ENCODE measurements around the gene RAB3C.

Gene RAB3C

DNA sequence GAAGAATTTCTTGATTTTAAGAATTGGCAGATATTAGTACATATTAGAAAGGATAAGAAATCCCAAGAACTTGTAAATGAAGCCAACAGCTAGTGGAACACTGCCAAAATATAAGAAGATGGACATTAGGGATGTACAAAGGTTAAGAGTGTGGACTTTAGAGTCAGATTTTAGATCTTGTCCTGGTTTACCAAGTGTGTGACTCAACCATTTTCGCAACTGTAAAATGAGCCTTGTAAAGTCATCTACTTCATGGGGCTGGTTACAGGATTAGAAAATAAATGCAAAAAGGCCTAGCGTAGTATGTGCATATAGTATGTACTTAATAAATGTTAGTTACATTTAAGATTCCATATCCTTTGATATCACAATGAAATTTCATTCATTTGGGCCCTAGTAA, 260.0 kb downstream of the RAB3C start:
- DNase-seq: no peak

DNA sequence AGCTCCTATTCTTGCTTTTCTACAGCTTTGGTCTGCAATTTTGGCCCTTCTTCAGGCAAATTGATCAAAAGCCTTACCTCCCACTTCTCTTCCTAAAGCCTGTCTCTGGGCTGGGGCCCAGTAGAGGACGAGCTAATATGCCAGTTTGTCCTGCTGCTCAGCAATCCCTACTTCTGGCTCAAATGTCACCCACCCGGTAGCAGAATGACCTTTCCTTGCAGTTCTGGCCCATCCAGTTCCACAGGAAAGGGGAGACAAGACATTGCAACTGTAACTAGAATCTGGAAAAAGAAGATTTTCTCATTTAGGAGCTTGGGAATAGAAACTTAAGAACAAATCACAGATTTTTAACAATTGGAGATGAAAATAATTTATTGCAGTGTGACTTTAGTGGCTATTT, 261.5 kb downstream of the RAB3C start:
- DNase-seq: no peak

DNA sequence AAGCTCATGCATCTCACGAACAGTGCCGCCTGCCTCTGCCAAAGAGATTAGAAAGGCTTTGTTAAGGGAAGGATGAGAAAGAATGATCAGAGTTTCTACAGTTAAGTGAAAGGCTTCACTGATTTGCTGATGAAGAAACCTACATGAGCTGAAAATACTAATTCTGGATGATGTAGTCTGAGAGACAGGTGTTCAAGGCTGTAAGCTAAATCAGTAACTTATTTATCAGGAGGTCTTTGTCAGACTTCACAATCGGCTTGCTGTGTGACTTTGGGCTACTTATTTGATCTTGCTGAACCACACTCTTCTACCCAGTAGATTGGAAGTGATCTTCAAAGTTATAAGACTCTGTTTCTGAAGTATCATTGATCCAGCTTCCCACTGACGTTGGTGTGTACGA, 264.2 kb downstream of the RAB3C start:
- no peak for DNase-seq

DNA sequence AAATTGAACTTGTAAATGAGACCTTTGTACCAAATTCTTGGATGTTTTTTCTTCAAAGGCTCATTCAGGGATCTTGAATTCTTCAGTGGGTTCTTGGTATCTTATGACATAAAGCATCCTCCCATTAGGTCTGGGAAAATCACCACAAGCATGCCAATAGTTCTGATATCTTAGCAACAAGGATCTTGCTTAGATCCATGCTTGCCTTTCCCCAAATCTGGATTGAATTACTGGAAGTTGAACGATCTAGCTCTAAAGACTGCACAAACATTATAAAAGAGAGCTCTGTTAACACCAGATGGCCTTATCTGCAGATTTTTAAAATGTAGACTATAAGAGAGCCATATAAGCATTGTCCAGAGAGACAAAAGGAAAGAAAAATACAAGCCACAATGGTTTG, 266.3 kb downstream of the RAB3C start:
- DNase-seq: no peak

DNA sequence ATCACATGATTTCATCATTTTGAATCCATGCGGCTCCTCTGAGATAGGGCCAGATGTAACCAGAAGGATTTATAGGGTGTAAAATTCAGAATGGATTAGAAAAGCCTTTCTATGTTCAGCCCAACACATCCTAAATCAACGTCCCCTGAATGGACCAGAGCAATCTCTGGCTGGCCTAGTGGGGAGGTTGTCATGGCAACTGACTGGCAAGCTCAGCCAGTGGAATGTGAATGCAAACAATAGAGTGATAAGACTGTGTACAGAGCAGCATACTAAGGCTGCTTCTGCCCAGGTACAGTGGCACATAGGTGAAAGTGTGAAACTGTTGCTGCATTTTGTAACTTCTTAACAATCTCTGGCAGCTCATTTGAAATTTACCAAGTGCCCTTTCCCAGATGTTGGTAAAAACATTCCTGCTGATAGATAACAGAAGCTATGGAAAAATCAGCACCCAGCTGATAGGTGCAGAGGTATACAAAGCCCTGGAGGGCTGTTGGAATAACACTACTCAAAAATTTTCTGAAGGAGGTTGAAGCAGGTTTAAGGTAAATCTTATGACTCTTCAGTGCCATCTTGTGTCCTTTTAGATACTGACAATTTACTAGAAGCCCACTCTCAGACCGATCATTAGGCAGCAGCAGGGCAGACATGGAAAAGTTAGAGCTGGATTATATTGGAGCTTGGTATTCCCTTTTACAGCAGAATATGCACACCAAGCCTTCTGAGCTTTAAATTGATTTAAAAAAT, 267.2 kb downstream of the RAB3C start:
- no peak for DNase-seq

DNA sequence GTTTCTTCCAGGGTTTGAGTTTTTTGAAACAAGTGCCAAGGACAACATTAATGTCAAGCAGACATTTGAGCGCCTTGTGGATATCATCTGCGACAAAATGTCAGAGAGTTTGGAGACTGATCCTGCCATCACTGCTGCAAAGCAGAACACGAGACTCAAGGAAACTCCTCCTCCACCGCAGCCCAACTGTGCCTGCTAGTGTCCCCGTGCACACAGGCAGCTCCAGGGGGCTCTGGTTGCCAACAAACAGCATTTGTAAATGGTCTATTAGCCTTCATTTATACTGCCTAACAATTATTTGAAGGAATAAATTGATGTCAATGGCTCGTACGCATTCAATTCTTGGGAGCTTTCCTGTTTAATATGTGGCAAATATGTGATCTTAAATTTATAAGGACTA, 268.3 kb downstream of the RAB3C start:
- no peak for DNase-seq

DNA sequence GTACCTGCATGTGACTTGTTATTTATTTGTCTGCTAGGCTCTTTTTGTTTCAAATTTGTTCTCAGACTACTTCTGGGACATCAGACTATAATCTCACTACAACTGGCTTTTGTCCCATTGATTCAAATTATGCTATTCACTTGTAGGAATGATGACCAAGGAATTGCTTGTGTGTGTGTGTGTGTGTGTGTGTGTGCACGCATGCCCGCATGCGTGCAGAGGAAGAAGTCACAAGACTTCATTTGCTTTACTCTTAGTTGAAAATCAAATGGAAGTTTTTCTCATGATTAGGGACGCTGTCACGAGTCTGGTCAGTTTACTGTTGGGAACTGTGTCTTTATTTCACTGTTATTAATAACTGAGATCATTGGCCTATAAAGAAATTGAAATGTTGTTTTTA, 268.7 kb downstream of the RAB3C start:
- DNase-seq: no peak

DNA sequence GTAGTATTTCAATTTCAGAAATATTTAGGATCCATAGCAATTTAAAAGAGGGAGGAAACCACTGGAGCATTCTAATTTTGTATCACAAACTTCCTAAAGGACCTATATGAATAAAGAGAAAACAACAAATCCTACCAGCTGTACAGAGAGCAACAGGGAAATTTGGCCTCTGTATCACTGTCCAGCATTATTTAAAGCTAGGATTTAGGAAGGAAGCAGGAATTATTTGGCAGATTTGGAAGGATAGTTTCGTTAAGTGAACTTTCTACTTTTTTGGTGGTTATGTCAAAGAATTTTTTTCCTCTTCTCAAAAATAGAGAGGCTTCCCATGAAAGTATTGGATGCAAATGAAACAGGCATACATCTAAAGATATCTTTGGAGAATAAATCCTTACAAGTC, 269.7 kb downstream of the RAB3C start:
- no peak for DNase-seq

DNA sequence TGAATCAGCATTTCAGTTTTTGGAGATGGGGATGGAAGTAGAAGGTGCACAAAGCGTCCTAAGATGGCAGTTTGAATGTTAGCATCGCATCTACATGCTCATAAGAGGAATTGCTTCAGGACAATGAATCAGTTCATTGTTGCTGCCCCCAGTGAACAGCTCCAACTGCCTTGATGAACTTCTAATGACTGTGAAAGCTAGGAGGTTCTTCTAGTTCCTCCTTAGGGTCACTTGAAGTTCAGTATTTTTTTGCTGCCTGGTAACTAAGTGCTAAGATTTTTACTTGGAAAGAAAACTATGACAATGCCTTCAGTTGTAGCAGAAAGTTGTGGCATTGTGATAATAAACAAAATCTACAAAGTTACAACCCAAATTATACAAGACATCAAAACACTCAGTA, 271.6 kb downstream of the RAB3C start:
- DNase-seq: no peak

DNA sequence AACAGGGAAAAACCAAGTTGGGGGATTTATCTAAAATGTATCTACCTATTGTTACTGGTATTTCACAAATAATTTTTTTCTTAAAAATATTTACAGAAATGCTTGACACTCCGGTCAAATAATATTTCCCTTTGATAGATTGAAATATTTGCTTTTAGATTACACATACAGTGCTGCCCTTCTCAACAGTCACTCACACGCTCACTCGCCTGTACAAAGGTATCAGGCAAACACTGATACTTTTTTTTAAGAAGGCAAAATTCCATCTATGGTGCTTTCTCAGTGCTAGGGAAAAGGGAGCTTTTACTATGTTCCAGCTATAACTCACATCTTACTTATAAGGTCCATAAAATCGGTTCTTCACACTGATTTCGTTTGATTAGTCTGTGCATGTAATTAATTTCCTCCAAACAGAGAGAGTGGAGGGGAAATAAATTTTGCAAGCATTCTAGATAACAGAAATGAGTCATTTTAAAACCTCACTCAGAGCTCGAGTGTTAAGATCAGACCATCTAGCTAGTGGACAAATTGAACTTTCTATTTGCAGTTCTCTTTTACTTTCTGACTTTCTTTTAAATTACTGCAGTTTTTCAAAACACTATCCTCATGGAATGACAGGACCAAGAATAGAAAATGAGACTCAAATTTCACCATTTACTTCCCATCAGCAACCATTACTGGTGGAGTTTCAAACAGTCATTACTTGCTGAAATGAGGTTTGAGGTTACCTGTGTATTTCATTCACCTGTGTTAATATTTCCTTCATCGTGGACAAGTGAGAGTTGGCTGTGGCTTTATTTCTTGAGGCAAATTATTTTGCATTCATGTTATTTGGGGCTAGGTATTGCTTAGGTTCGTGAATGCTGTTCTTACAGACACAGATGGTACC, 273.2 kb downstream of the RAB3C start:
- no peak for DNase-seq

DNA sequence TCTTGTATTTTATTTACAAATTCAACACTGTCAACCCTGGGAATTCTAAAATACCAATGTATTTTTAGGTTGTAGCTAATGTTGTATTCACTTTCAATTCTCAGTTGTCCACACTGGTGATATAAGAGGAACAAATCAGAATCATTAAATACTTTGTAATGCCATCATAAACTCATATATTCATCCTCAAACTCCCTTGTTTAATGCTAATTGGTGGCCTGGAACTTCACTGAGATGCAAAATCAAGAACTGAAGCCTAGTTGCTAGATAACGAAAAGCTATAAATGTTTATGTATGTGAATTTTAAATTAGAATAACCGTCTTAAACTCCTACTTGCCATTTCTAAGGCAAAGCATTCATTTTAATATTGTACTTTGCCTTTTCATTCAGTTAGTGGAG, 274.7 kb downstream of the RAB3C start:
- no peak for DNase-seq

DNA sequence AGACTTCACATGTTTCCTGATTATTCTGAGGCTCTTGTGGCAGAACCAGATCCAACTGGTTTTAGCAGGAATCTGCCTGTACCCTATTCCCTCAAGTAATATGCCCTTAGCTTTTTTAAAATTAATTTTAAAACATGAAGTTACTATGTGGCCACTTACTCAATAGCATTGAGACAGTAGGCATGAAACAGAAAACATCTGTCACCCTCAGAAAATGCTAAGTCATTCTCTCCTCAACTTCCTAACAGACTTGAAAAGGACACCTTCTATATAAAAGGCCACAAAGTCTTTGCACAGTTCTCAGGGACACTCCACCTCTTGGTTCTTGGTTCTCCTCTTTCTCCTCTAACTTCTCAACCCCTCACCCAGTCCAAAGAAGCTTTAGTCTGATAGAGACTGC, 277.8 kb downstream of the RAB3C start:
- no peak for DNase-seq

DNA sequence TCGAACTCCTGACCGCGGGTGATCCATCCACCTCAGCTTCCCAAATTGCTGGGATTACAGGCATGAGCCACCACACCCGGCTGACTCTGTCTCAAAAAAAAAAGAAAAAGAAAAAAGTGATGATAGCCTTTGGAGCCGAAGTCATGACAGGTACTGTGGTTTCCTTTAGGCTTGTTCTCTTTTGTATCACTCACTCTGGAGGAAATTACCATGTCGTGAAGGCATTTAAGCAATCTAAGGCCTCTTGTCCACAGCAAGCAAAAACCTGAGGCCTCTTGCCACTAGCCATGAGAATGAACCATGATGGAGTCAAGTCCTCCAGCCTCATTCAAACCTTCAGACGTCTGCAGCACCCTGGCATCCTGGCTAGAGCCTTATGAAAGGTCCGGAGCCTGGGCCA, 286.1 kb downstream of the RAB3C start:
- DNase-seq: no peak

DNA sequence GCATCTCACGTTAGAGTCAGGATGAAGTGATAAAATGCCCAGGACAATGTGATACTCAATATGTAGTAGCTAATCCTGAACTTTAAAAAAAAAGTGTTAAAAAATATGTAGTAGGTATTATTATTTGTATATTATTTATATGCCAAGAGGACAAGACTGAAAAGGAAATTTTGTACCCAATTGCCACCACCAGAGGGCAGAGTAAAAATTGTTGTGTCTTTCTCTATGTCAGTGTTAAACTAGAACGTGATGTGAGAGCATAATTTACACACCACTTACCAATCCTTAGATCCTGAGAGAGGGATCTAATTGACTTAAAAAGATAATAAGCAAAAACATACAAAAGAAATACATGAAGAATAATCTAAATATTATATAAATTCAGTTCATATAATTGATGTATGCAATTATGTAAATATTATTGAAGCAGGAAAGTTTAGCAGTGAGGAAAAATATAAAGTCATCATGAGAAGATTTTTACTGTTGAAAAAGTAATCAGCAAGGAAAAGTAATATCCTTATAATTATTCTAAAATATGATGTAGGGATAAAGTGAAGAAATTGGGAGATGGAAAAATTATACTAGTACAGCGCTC, 288.9 kb downstream of the RAB3C start:
- no peak for DNase-seq

DNA sequence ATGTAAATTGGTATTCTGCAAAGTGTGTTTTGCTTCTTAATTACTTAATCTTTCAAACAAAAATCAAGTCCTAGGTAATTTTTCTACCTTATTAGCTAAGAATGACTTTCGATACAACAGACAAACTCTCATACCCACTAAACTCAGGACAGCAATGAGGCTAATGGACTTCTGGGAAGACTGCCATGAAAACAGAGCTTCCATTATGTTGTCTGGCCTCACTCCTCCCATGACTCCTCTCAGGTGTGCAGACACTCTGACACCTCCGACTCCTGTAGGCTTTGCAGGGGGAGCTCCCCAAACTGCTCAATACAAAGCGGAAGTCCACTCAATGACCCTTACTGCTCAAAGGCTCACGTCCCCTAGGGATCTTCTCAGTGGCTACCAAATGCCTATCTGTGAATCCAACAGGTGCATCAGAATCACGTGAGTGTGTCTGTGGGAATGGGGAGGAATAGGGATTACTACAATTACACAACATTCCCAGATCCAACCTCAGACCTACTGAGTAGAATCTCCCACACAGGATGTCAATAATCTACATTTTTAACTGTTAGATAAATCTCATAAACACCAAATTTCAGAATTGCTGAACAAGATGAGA, 289.9 kb downstream of the RAB3C start:
- DNase-seq: no peak

DNA sequence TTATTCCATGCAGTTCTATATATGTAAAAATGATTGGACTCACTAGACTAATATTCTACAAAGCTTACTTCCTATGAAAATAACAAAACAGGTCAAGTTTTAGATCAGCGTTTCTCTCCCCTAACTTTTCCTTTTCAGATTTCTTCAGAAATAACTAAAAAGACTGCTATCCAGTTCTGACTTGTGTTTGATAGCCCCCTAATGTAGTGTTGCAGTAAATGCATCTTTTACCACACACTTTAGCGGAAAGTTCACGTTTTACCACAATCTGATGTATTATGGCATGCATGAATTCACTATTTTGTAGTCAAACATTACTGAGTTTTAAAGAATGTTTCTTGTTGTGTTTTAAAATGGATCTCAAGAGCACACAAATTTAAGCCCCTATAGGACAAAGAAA, 292.7 kb downstream of the RAB3C start:
- no peak for DNase-seq

DNA sequence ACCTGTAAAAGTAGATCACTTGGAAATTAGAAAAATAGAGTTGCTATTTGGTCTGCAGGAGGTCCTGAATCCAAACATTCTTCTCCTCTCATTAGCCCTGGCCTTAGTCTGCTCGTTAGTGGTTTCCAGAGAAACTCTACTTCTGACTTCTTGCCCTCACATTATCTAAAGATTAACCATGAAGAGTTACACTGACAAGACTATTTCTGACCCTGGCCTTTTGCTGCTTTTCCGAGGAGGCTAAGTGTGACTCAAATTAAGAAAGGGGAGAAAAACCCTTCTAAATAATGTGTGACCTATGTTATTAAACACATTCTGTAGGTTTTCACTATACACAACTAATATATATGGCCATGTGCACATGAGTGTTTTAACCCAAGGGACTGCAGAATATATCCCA, 302.4 kb downstream of the RAB3C start:
- DNase-seq: no peak

DNA sequence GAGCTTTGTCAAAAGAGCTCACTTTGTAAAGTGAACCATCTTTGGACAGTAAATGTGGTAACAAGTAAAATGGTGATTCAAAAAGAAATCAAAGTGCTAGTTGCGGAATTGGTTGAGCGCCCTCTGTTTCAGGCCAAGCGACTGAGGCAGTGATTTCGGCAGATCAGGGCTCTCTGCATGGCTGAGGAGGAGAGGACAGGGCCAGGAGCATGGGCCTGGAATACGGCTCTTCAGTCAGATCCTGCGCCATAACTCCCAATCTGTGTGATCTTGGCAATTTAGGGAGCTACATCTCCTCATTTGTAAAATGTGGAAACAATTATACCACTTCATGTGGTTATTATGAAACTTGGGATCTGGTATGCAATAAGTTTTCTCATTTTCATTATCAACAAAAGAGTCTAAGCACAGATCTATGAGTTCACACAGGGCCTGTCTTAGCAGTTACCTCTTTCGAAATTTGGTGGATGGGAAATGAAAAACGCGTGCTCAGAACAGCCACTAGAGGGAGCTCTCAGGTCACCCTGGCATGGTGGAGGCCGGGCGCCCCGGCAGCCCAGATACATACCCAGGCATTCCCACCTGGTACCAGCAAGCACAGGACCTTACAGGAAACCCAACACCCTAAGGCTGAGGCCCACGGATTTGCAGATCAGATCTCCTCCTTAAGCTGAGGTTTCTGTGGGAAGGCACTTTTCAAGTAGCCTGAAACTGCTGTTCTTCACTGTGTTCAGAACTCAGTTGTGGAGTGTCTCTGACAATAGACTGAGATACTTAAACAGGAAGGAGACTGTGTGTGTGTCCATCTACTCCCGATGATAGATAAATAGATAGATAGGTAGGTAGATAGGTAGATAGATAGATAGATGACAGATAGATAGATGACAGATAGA, 303.7 kb downstream of the RAB3C start:
- peak; percentile 82 for DNase-seq

DNA sequence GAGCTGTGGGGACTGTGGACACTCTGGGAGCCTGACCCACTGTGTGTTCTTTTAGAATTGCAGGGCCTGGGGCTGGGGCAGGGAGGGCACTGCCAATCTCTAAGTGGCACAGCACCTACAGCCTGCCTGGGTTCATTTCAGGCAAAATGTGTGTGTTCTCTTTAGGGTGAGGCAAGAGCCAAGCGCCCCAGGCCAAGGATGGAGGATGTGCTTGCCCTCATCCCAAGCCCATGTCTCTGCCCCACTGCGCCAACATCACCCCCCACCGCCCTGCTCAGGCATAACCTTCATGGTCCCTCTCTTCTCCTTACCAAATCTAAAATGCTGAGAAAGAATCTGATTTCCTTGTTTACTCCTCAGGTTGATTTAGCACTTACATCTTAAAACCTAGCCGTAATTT, 304.4 kb downstream of the RAB3C start:
- DNase-seq: no peak

DNA sequence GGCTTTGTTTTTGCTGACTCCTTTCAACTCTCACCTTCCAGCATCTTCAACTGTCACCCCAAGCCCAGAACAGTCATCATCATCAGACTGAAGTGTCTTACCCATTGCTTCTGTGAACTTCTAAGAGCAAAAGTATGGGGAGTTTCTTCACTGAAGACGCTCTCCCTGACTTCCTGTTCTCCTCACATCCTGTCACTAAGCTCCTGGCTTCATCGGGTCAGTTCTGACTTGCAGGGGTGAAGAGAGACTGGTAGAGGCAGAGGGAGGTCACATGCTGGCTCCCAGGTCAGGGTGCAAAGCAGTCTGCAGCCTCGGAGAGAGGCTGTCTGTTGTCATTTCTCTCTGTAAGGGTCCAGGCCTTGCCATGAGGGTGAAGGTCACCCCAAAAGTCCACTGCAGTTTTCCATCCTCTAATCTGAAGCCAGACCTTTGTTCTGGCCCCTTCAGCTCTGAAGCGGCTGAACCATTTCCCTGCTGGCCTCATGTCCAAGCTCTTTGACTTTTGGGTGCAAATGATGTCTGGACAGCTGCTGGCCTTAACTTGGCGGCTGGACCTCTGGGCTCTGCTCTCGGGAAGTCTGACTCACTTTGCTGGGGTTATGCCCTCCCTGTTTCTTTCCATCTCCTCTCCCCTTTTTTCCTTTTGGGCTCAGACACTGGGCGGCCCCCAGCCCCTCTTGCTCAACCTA, 305.0 kb downstream of the RAB3C start:
- no peak for DNase-seq

DNA sequence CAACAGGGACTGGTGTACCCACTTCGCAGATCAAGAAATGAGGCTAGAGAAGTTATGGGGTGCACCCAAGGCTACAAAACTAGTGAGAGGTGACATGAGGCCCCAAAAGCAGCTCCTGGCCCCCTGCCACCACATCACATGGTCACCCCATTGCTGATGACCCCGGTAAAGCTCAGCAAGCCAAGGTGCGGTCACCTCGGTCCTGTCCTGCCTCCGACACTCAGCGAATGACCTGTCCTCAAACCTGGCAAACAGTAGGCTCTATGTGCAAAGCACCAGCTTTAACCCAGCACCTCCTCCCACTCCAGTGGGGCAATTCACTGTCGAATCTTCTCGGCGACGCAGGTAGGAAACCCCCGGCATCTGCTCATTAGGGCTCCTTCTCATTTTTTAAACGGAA, 307.4 kb downstream of the RAB3C start:
- no peak for DNase-seq

DNA sequence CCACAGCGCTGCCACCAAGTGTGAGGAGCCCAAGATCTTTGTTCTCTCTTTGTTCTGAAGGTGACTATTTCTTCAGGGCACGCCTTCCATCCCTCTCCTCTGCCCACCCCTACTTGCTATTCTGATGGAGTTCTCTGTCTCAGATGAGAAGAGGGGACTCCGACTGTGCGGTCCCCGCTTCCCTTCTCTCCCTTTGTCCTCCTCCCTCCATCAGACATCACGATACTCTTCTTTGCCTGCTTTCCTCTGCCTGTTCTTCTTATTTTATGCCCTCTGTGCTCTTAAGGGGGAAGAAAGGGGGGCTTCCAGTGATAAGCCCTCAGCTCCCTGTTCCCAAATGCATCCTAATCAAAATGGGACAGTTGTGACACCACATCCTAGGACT, 307.8 kb downstream of the RAB3C start:
- no peak for DNase-seq

All from activated CD8-positive, alpha-beta memory T cell treated with anti-CD3 and anti-CD28 coated beads, Interleukin-2, amount 50 U/mL, for 48 hours (primary cell).